ENCODE measurements around the gene OR4D11.

DNA sequence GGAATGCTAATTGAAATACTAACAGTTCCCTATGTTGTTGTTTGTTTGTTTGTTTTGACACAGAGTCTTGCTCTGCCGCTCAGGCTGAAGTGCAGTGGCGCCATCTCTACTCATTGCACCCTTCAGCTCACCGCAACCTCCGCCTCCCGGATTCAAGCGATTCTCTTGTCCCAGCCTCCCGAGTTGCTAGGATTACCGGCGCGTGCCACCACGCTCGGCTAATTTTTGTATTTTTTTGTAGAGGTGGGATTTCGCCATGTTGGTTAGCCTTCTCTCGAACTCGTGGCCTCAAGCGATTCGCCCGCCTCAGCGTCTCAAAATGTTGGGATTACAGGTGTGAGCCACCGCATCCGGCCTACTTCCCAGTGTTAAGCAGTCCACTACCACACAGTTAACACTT, 49.9 kb downstream of the OR4D11 start:
- no peak for TF ChIP-seq ZNF232 (CRISPR knock-in tag; IDR thresholded peaks at IDR 0.05)
- no peak for TF ChIP-seq RCOR1 (IDR thresholded peaks at IDR 0.05; ENCODE audit: borderline replicate concordance in 1 of 2, low read depth in 2 of 2, low read length in 2 of 2)
- no peak for TF ChIP-seq FIP1L1 (IDR thresholded peaks at IDR 0.05; ENCODE audit: low read depth, low read length, poor library complexity, severe bottlenecking)
- no peak for TF ChIP-seq RBBP5 (IDR thresholded peaks at IDR 0.05; ENCODE audit: borderline replicate concordance, insufficient read depth, low read length, poor library complexity, severe bottlenecking)
- no peak for TF ChIP-seq EZH2 (IDR thresholded peaks at IDR 0.05; ENCODE audit: borderline replicate concordance, low read depth, low read length)
- TF ChIP-seq ZNF583 (CRISPR knock-in tag; IDR thresholded peaks at IDR 0.05), result no peak
- no peak for TF ChIP-seq ZBED1 (IDR thresholded peaks at IDR 0.05)
- no peak for TF ChIP-seq ZNF140 (CRISPR knock-in tag; IDR thresholded peaks at IDR 0.05)
- no peak for TF ChIP-seq USF1 (CRISPR knock-in tag; IDR thresholded peaks at IDR 0.05)

Measured in K562 (cell line).